GM23338 (cell line): ENCODE measurements around the gene TENM3. TPM values are rescaled to one million over a fixed set of nuclear protein-coding genes. Genes with fewer than 3 reads are reported as not detected.

Experiments
- ATAC-seq: fragments of 200-7000 bp; cut with Tn5 transposase; 3 replicates; pipeline ENCODE4 v1.9.1; 2020
- DNase-seq: peaks from one replicate; pipeline ENCODE4 v3.0.0-alpha.2; 2015; ENCODE audit warnings: low spot score
- H2AFZ ChIP-seq: fragments of 200-600 bp; sonication (generic); 2 replicates; pipeline ENCODE4 v1.8.0; 2016; ENCODE audit warnings: antibody characterized with exemption, mild to moderate bottlenecking, moderate library complexity
- H3F3A ChIP-seq: fragments of 200-600 bp; sonication (generic); replicated peaks from 2 replicates; pipeline ENCODE4 v1.8.0; 2017; ENCODE audit warnings: antibody characterized with exemption, mixed run types, low read depth
- H3K27ac ChIP-seq: fragments of 200-600 bp; sonication (generic); 2 replicates; pipeline ENCODE4 v1.6.1; 2016; ENCODE audit warnings: low read depth
- H3K27me3 ChIP-seq: fragments of 200-600 bp; sonication (generic); 2 replicates; pipeline ENCODE4 v1.8.0; 2016; ENCODE audit warnings: mild to moderate bottlenecking, mixed run types, moderate library complexity; ENCODE audit not compliant: insufficient read depth
- H3K36me3 ChIP-seq: fragments of 200-600 bp; sonication (generic); 2 replicates; pipeline ENCODE4 v1.8.0; 2016; ENCODE audit warnings: mild to moderate bottlenecking; ENCODE audit not compliant: insufficient read depth
- H3K4me1 ChIP-seq: fragments of 200-600 bp; sonication (generic); 2 replicates; pipeline ENCODE4 v1.8.0; 2016; ENCODE audit warnings: mild to moderate bottlenecking, moderate library complexity; ENCODE audit not compliant: insufficient read depth
- H3K4me2 ChIP-seq: fragments of 200-600 bp; sonication (generic); 2 replicates; pipeline ENCODE4 v1.7.1; 2017; ENCODE audit warnings: mixed run types
- H3K4me3 ChIP-seq: fragments of 200-600 bp; sonication (generic); 2 replicates; pipeline ENCODE4 v1.6.1; 2016; ENCODE audit warnings: mixed run types
- H3K79me2 ChIP-seq: fragments of 200-600 bp; sonication (generic); replicated peaks from 2 replicates; pipeline ENCODE4 v1.8.0; 2017; ENCODE audit warnings: mild to moderate bottlenecking; ENCODE audit not compliant: insufficient read depth
- H3K9me2 ChIP-seq: fragments of 200-600 bp; sonication (generic); 2 replicates; pipeline ENCODE4 v1.8.0; 2017; ENCODE audit not compliant: insufficient read depth
- H4K20me1 ChIP-seq: fragments of 200-600 bp; sonication (generic); replicated peaks from 2 replicates; pipeline ENCODE4 v1.8.0; 2017; ENCODE audit warnings: mild to moderate bottlenecking; ENCODE audit not compliant: insufficient read depth
- H3K27ac Mint-ChIP-seq: 2 replicates; pipeline ENCODE4 v1.8.0; 2020; ENCODE audit warnings: inconsistent platforms, mild to moderate bottlenecking, moderate library complexity, mixed read lengths
- H3K27me3 Mint-ChIP-seq: 3 replicates; pipeline ENCODE4 v1.8.0; 2022; ENCODE audit warnings: low read depth, mild to moderate bottlenecking, moderate library complexity, mixed read lengths, inconsistent platforms; ENCODE audit not compliant: insufficient read depth, poor library complexity
- H3K36me3 Mint-ChIP-seq: 3 replicates; pipeline ENCODE4 v1.8.0; 2021; ENCODE audit warnings: low read depth, mild to moderate bottlenecking, inconsistent platforms, moderate library complexity, mixed read lengths
- H3K4me1 Mint-ChIP-seq: 3 replicates; pipeline ENCODE4 v1.8.0; 2020; ENCODE audit warnings: mild to moderate bottlenecking, inconsistent platforms, mixed read lengths
- H3K4me3 Mint-ChIP-seq: 3 replicates; pipeline ENCODE4 v1.8.0; 2021; ENCODE audit warnings: moderate library complexity, mild to moderate bottlenecking, inconsistent platforms, mixed read lengths
- H3K9me3 Mint-ChIP-seq: 3 replicates; pipeline ENCODE4 v1.8.0; 2020; ENCODE audit warnings: moderate library complexity, mild to moderate bottlenecking, inconsistent platforms, mixed read lengths
- EZH2 ChIP-seq: fragments of 200-600 bp; sonication (generic); IDR thresholded peaks from one replicate; pipeline ENCODE4 v1.8.0; 2017; ENCODE audit warnings: antibody characterized with exemption, mild to moderate bottlenecking, low read depth; ENCODE audit not compliant: unreplicated experiment
- EZH2phosphoT487 ChIP-seq: fragments of 200-600 bp; sonication (generic); IDR thresholded peaks from one replicate; pipeline ENCODE4 v1.8.1; 2018; ENCODE audit warnings: antibody characterized with exemption; ENCODE audit not compliant: unreplicated experiment
- JUNB ChIP-seq: IDR thresholded peaks from one replicate; pipeline ENCODE4 v1.6.1; 2016; ENCODE audit warnings: antibody characterized with exemption; ENCODE audit not compliant: unreplicated experiment
- NANOG ChIP-seq: IDR thresholded peaks from 2 replicates; pipeline ENCODE4 v1.6.1; 2016; ENCODE audit warnings: antibody characterized with exemption, borderline replicate concordance
- POLR2AphosphoS5 ChIP-seq: IDR thresholded peaks from 2 replicates; pipeline ENCODE4 v1.6.1; 2016; ENCODE audit warnings: antibody characterized with exemption, low read depth
- REST ChIP-seq: IDR thresholded peaks from one replicate; pipeline ENCODE4 v1.6.1; 2018; ENCODE audit warnings: antibody characterized with exemption; ENCODE audit not compliant: unreplicated experiment
- STAT1 ChIP-seq: IDR thresholded peaks from one replicate; pipeline ENCODE4 v1.6.1; 2016; ENCODE audit warnings: antibody characterized with exemption; ENCODE audit not compliant: unreplicated experiment
- ZNF114 ChIP-seq: fragments of 250-450 bp; sonication (Bioruptor Pico); IDR thresholded peaks from 2 replicates; pipeline ENCODE4 v1.5.0; 2020; ENCODE audit warnings: mild to moderate bottlenecking, moderate library complexity
- ZNF462 ChIP-seq: fragments of 250-450 bp; sonication (Bioruptor Pico); IDR thresholded peaks from 2 replicates; pipeline ENCODE4 v1.5.0; 2020; ENCODE audit warnings: mild to moderate bottlenecking, moderate library complexity
- polyA plus RNA-seq: library from polyadenylated mRNA; unstranded; fragments of >200 nt; fragmentation: Nextera tagmentation; extraction: Ambion mirVana; gene quantifications from 2 replicates; pipeline ENCODE4 v1.2.1, GENCODE V29; 2016
- total RNA-seq: library from RNA; depleted of rRNA; stranded (reverse); fragments of >200 nt; shearing (Covaris generic); gene quantifications from 2 replicates; pipeline ENCODE4 v1.2.3, GENCODE V29; 2014
- TF ChIP-seq, protein P1 (sequence below), 2 experiments: fragments of 200-600 bp in 1 of 2; sonication (generic) in 1 of 2; conservative IDR thresholded peaks; 2 replicates each; pipeline versions ENCODE4 v1.5.1 to v1.6.1; 2016 to 2017; ENCODE audit warnings: antibody characterized with exemption in 2 of 2, low read depth in 2 of 2, mild to moderate bottlenecking in 2 of 2, moderate library complexity in 1 of 2

The TENM3 gene
- total and polyA plus RNA-seq, 2 experiments from 2014 or later, result 22.2 to 128 TPM

DNA sequence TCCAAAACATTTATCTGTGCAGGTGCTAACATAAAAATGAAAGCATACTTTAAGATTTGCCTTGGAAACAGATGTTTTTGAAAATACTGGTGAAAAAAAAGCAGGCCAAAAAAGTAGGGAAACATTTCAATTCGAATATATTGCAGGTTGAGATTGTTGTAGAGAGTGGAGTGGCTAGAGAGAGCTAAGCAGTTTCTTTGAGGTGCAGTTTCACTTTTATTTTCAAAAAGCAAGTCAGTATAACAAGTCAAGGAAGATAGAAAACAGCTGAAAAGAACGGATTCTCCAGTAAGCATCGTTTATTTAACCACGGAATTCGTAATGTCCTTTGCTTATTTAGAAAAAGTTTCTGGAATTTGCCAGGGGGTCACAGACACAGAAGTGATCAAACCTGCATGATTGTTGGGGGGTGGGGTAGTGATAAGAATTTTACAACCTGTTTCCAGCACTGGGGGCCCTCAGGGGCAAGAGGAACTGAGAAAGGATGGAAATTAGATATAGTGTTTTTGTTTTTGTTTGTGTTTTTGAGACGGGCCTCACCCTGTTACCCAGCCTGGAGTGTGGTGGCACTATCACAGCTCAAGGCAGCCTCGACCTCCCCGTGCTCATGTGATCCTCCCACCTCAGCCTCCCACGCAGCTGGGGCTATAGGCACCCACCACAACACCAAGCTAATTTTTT lies 175.0 kb downstream of the TENM3 start:
- peaks cover 23% of the 10 kb centered on the region; the same call in 2 of the 3 replicates for H3K36me3 Mint-ChIP-seq
- Histone ChIP-seq H3F3A (no peaks in the 10 kb centered on the region), H4K20me1 (no peaks in the 10 kb centered on the region), H3K4me1 (peaks cover 16% of the 10 kb centered on the region), H2AFZ (no peak overlapping the region), H3K9me2 (no peaks in the 10 kb centered on the region), H3K4me3 (no peak overlapping the region), H3K4me2 (no peak overlapping the region), H3K36me3 (peaks cover 8% of the 10 kb centered on the region; the same call in 1 of the 2 replicates), H3K27me3 (no peaks in the 10 kb centered on the region), H3K79me2 (no peaks in the 10 kb centered on the region), H3K27ac (no peak overlapping the region)
- no peak for ATAC-seq
- no peak overlapping the region for H3K4me3 Mint-ChIP-seq
- DNase-seq, result no peak
- peaks cover 24% of the 10 kb centered on the region for H3K4me1 Mint-ChIP-seq
- no peak overlapping the region for H3K27ac Mint-ChIP-seq
- TF ChIP-seq EZH2 (no peak), JUNB (no peak), REST (no peak), EZH2phosphoT487 (no peak)
- no peaks in the 10 kb centered on the region for H3K27me3 Mint-ChIP-seq
- H3K9me3 Mint-ChIP-seq, result peaks cover 21% of the 10 kb centered on the region

DNA sequence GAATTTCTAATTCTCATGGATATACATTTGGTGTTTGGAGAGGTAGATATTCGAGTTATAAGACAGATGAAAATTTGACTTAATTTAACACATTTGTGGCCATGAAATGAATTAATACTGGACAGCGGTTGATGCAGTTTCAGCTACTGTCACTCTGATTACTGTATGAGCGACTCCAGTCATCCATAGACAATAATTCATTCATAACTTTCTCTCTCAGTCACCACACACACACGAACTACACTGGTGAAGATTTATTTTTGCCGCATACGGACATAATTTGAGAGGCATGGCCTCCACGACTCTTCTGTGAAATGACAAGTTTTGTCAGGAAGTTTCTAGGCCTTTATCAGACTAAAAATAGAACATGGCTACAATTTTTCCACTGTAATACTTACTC lies 177.0 kb downstream of the TENM3 start:
- H3K4me3 Mint-ChIP-seq, result no peak overlapping the region
- H3K9me3 Mint-ChIP-seq, result peaks cover 12% of the 10 kb centered on the region; the same call in 2 of the 3 replicates
- no peaks in the 10 kb centered on the region for H3K9me2 ChIP-seq
- no peak overlapping the region for H3K4me2 ChIP-seq
- H3F3A ChIP-seq, result no peaks in the 10 kb centered on the region
- no peaks in the 10 kb centered on the region for H4K20me1 ChIP-seq
- peaks cover 20% of the 10 kb centered on the region for H3K4me1 Mint-ChIP-seq
- H3K4me3 ChIP-seq, result no peak overlapping the region
- no peak overlapping the region for H3K27ac Mint-ChIP-seq
- peaks cover 12% of the 10 kb centered on the region for H3K4me1 ChIP-seq
- no peaks in the 10 kb centered on the region for H3K36me3 ChIP-seq
- H3K27ac ChIP-seq, result no peak overlapping the region
- no peaks in the 10 kb centered on the region for H3K79me2 ChIP-seq
- no peak for DNase-seq
- no peaks in the 10 kb centered on the region for H3K27me3 Mint-ChIP-seq
- no peak for ATAC-seq
- peaks cover 10% of the 10 kb centered on the region; the same call in 2 of the 3 replicates for H3K36me3 Mint-ChIP-seq
- no peaks in the 10 kb centered on the region for H3K27me3 ChIP-seq
- H2AFZ ChIP-seq, result no peak overlapping the region
- TF ChIP-seq STAT1 (no peak), ZNF462 (CRISPR knock-in tag) (no peak), EZH2 (no peak), ZNF114 (no peak), JUNB (no peak), NANOG (no peak), POLR2AphosphoS5 (no peak)
- TF ChIP-seq, protein P1, sequence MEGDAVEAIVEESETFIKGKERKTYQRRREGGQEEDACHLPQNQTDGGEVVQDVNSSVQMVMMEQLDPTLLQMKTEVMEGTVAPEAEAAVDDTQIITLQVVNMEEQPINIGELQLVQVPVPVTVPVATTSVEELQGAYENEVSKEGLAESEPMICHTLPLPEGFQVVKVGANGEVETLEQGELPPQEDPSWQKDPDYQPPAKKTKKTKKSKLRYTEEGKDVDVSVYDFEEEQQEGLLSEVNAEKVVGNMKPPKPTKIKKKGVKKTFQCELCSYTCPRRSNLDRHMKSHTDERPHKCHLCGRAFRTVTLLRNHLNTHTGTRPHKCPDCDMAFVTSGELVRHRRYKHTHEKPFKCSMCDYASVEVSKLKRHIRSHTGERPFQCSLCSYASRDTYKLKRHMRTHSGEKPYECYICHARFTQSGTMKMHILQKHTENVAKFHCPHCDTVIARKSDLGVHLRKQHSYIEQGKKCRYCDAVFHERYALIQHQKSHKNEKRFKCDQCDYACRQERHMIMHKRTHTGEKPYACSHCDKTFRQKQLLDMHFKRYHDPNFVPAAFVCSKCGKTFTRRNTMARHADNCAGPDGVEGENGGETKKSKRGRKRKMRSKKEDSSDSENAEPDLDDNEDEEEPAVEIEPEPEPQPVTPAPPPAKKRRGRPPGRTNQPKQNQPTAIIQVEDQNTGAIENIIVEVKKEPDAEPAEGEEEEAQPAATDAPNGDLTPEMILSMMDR (conservative IDR thresholded peaks at IDR 0.05; ENCODE audit: low read depth in 2 of 2), result no peak
